ENCODE results near the gene MYO9B. TPM values are rescaled to one million over a fixed set of nuclear protein-coding genes. Genes with fewer than 3 reads are reported as not detected.

Gene MYO9B
- total and polyA plus RNA-seq, 2 of the 13 experiments (the other 11 are each of a cell fraction or from before 2014, with no cell fraction given) = 18.0 to 18.3 TPM

- FAIRE-seq (no peak), ATAC-seq (no peak), DNase-seq (ENCODE audit: low spot score) (no peak)
- H3K4me2 ChIP-seq (ENCODE audit: low read depth, low read length) = no peak overlapping the region
- in situ Hi-C loops (cut with HindIII; ENCODE audit: extremely low pct_ligation_motif_present, low pct_unique_long_range_greater_than_20kb) = no loop called here
- ChIA-PET CTCF (ENCODE audit: low intra/inter-chr PET ratio, low total read pairs) (no interaction called here), POLR2A (no interaction called here)
- no peaks in the 10 kb centered on the region for H3K9me3 ChIP-seq (ENCODE audit: low read length)
- BruUV-seq (replicated peaks) = no TSS peak
- peaks cover under 1% of the 10 kb centered on the region; the same call in 1 of the 2 replicates for H3K4me1 ChIP-seq (ENCODE audit: insufficient read depth, low read length)
- no peak overlapping the region for H3K9ac ChIP-seq (ENCODE audit: insufficient read depth, low read depth, low read length)
- no peak overlapping the region for H3K27ac ChIP-seq (ENCODE audit: extremely low read length, insufficient read depth, low read length)
- H4K20me1 ChIP-seq (ENCODE audit: insufficient read depth, low read length) = no peaks in the 10 kb centered on the region
- WGBS (ENCODE audit: low lambda C conversion rate) = over 99% methylated on average over 16 of the region's 16 CpGs
- H3K27me3 ChIP-seq (ENCODE audit: control insufficient read depth in 1 of 2, insufficient read depth in 2 of 2, low read length in 2 of 2) = no peaks in the 10 kb centered on the region
- no peak overlapping the region for H3K4me3 ChIP-seq (replicated peaks in 1 of 3; ENCODE audit: insufficient read depth in 1 of 3, low read depth in 2 of 3, low read length in 3 of 3)
- H2AFZ ChIP-seq (ENCODE audit: low read length) = no peak overlapping the region
- H3K79me2 ChIP-seq (ENCODE audit: insufficient read depth, low read length) = no peaks in the 10 kb centered on the region
- H3K36me3 ChIP-seq (replicated peaks in 1 of 2; ENCODE audit: control insufficient read depth in 1 of 2, insufficient read depth in 2 of 2, low read length in 2 of 2) = peaks cover 17 to 21% of the 10 kb centered on the region in 2 experiments; a peak in 4 of 5 replicates
- intact Hi-C loops (cut with micrococcal nuclease; ENCODE audit: unreplicated experiment) = no loop called here
- TF ChIP-seq WIZ (CRISPR knock-in tag; IDR thresholded peaks at IDR 0.05) = no peak
- no peak for TF ChIP-seq NR1H2 (CRISPR knock-in tag; IDR thresholded peaks at IDR 0.05; ENCODE audit: borderline replicate concordance, low read depth)
- TF ChIP-seq ZNF432 (CRISPR knock-in tag; IDR thresholded peaks at IDR 0.05; ENCODE audit: borderline replicate concordance) = no peak
- TF ChIP-seq HIC2 (CRISPR knock-in tag; IDR thresholded peaks at IDR 0.05; ENCODE audit: low read depth) = no peak
- no peak for TF ChIP-seq AHDC1 (CRISPR knock-in tag; IDR thresholded peaks at IDR 0.05; ENCODE audit: borderline replicate concordance)
- TF ChIP-seq DNMT1 (CRISPR knock-in tag; IDR thresholded peaks at IDR 0.05) = no peak
- TF ChIP-seq ZBTB8A (CRISPR knock-in tag; IDR thresholded peaks at IDR 0.05; ENCODE audit: borderline replicate concordance, low read depth) = no peak
- no peak for TF ChIP-seq ZNF232 (CRISPR knock-in tag; IDR thresholded peaks at IDR 0.05; ENCODE audit: borderline replicate concordance)
- no peak for TF ChIP-seq SP1 (IDR thresholded peaks at IDR 0.05)
- no peak for TF ChIP-seq SP1 (CRISPR knock-in tag; IDR thresholded peaks at IDR 0.05)
- TF ChIP-seq SIX4 (CRISPR knock-in tag; IDR thresholded peaks at IDR 0.05) = no peak
- TF ChIP-seq UBTF (CRISPR knock-in tag; IDR thresholded peaks at IDR 0.05) = no peak
- TF ChIP-seq CBX5 (CRISPR knock-in tag; IDR thresholded peaks at IDR 0.05; ENCODE audit: borderline replicate concordance) = no peak
- no peak for TF ChIP-seq CHCHD3 (CRISPR knock-in tag; IDR thresholded peaks at IDR 0.05)
- no peak for TF ChIP-seq KAT8 (CRISPR knock-in tag; IDR thresholded peaks at IDR 0.05)
These were observed 119.0 kb downstream of the MYO9B start for GRCh38 chr19:17194608-17195007.
